GM08714 (cell line): Measurements from ENCODE around the gene ZBTB12.
"Not testable (repeated sequence)": the region's sequence is repeated elsewhere in the genome, so short reads cannot be mapped to it uniquely, and the experiment has no call there.

Source experiments
- H3K4me3 ChIP-seq: fragments of 200-500 bp; sonication (Bioruptor generic); 2 replicates; pipeline ENCODE4 v1.5.1; 2014; ENCODE audit warnings: mild to moderate bottlenecking, low read length, inconsistent platforms
- ZNF274 ChIP-seq: IDR thresholded peaks from 2 replicates; pipeline ENCODE4 v1.6.1; 2012; ENCODE audit warnings: mild to moderate bottlenecking, low read depth, low read length

ZBTB12 gene

DNA sequence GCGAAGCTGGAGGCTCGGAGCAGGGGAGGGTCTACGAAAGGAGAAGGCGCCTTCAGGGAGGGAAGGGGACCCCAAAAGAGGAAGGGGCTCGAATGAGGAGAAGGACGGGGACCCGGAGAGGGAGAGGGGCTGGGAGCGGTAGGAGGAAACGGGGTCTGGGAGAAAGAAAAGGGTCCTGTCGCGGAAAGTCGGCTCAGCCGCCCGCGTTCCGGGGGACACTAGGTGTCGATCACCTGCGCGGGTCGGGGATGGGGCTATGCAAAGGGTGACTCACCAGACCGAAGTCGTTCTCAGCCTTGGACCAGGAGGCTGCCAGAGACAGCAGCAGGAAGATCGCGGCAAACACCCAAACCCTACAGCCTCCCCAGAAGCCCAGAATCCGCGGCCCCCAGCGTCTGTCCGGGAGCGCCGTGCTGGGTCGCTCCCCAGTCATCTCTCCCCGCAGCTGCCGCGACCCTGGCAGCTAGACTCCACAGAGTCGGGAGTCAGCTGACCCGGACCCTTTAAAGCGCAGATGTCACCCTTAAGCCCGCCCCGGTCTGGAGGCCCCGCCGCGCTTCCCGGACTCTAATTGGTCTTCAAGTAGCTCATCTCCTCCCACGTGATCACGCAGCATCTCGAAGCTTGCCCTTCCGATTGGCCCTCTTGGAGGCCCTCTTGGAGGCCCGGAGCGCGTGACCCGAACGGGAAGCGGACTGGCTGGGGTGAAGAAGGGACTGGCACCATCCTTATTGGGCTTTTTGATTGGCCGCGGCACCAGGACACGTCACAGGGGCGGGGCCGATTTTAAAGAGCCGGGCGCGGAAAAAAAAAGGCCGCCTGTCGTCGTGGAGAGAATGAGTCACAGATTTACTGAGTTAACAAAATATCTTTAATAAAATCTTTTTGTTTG is 39.3 kb downstream of the ZBTB12 start, which contains the start of gene NEU1:
TSS of gene NEU1 (minus strand) at position 478 of the 892 bp plus-strand sequence. CDS start at position 433, 45 bp downstream.
- TF ChIP-seq ZNF274, result no peak
- H3K4me3 ChIP-seq, result peak within 1 kb of the TSS; percentile 72

DNA sequence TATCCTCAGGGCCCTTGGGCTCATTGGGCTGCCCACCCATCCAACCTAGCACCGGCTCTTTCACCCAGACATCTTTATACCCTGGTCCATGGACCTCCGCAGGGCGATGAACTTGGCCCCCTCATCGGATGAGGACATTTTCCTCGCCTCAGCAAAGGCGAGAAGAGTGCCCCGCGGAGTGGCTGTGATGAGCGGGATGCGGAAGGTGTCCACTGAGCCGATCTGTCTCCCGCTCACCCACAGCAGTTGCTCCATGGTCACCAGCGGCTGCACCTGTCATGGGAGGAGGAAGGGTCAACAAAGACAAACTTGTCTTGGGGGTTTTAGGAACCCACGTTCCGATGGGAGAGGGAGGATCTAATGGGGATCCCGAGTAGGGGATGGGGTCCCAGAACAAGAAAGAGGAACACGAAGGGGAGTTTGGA is 40.0 kb downstream of the ZBTB12 start:
- TF ChIP-seq ZNF274, result no peak
- H3K4me3 ChIP-seq, result peak overlapping the region; percentile 72

DNA sequence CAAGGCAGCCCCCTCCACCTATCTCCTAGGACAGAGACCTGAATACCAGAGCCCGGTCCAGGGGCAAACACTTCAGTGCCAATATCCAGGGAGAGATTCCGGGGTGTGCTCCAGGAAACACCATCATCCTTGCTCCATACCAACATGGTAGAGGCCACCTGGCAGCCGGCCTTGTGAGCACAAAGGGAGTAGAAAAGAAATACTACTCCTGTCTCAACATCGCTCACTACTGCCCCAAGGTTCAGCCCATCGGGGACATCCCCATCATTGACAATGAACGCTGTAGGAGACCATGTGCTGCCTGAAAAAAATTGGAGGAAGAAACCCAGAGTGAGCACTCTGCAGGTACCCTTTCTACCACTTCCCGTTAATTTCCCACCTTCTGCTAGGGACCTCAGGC is 40.7 kb downstream of the ZBTB12 start:
- no peak for TF ChIP-seq ZNF274
- H3K4me3 ChIP-seq, result no peak overlapping the region

DNA sequence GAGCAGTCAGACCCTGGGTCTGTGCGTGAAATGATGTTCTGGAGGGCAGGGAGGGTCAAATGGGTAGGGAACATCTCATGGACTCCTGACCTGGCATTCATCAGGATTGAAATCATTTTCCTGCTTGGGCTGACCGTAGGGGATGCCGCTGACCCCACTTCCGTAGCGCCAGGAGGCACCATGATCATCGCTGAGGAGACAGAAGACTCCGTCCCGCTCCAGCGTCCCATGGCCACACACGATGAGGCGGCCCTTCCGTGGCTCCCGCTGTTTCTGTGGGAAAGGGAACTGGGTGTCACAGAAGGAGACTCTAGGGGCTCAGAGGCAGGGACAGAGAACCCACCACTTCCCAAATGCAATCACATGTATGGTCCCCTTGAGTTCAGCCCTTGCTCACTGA is 41.5 kb downstream of the ZBTB12 start:
- TF ChIP-seq ZNF274, result no peak
- H3K4me3 ChIP-seq, result no peak overlapping the region

DNA sequence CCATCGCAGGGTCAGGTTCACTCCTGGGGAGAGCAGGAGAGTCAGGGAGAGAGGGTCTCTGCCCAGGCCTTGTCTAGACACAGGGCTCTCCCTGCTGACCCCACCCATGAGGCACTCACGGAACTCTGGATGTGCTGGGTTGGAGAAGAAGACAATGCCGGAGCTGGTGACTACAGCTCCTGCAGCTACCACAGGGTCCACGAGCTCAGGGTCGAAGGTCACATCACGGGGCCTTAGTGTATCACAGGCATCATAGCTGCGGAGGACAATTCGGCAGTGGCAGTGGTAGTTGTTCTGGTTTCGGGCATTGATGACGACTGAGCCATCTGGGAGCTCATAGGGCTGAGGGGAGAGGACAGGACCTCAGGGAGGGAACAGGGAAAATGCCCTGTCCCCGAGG is 42.0 kb downstream of the ZBTB12 start:
- no peak for TF ChIP-seq ZNF274

DNA sequence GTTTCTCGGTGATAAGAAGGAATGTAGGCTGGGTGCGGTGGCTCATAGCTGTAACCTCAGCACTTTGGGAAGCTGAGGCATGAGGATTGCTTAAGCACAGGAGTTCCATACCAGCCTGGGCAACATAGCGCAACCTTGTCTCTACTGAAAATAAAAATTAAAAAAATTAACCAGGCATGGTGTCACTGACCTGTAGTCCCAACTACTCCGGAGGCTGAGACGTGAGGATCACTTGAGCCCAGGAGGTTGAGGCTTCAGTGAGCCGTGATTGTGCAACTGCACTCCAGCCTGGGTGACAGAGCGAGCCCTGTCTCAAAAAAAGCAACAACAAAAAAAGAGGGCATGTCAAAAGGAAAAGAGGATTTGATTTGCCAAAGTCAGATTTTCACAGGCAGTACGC is 43.2 kb downstream of the ZBTB12 start:
- no peak for TF ChIP-seq ZNF274
- no peak overlapping the region for H3K4me3 ChIP-seq

More for the DNA sequence above, 42.0 kb downstream of the ZBTB12 start:
- no peak overlapping the region for H3K4me3 ChIP-seq

DNA sequence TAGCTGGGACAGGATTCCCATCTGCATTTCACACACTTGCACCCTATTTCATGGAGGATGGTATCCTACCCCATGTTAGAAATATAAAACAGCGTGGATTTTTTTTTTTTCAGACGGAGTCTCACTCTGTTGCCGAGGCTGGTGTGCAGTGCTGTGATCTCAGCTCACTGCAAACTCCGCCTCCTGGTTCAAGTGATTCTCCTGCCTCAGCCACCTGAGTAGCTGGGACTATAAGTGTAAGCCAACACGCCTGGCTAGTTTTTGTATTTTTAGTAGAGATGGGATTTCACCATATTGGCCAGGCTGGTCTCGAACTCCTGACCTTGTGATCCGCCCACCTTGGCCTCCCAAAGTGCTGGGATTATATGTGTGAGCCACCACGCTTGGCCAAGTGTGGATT is 44.1 kb downstream of the ZBTB12 start:
- H3K4me3 ChIP-seq, result not testable (repeated sequence)

DNA sequence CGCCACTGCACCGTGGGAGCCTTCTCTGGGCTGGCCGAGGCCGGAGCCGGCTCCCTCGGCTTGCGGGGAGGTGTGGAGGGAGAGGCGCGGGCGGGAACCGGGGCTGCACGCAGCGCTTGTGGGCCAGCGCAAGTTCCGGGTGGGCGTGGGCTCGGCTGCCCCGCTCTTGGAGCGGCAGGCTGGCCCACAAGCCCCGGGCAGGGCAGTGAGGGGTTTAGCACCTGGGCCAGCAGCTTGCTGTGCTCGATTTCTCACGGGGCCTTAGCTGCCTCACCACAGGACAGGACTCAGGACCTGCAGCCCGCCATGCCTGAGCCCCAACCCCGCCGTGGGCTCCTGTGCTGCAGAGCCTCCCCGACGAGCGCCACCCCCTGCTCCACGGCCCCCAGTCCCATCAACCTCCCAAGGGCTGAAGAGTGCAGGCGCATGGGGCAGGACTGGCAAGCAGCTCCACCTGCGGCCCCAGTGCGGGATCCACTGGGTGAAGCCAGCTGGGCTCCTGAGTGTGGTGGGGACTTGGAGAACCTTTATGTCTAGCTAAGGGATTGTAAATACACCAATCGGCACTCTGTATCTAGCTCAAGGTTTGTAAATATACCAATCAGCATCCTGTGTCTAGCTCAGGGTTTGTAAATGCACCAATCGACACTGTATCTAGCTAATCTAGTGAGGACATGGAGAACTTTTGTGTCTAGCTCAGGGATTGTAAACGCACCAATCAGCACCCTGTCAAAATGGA is 49.7 kb downstream of the ZBTB12 start:
- not testable (repeated sequence) for H3K4me3 ChIP-seq

DNA sequence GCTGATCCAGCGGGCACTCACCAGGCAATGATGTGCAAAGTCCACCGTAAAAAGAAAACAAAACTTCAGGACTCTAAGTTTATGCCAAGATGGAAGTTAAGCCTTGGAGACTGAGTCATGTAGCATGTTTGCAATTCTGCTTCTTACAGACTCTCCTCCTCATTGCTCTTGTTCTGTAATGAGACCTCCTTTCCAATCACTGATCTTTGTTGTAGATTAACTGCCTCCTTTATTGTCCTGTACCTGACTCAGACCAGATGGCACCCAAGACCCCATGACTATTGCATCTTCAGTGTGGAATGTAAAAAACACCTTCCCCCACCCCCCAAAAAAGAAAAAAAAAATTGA is 50.4 kb downstream of the ZBTB12 start:
- no peak overlapping the region; the same call in 1 of the 2 replicates for H3K4me3 ChIP-seq
- TF ChIP-seq ZNF274, result no peak

DNA sequence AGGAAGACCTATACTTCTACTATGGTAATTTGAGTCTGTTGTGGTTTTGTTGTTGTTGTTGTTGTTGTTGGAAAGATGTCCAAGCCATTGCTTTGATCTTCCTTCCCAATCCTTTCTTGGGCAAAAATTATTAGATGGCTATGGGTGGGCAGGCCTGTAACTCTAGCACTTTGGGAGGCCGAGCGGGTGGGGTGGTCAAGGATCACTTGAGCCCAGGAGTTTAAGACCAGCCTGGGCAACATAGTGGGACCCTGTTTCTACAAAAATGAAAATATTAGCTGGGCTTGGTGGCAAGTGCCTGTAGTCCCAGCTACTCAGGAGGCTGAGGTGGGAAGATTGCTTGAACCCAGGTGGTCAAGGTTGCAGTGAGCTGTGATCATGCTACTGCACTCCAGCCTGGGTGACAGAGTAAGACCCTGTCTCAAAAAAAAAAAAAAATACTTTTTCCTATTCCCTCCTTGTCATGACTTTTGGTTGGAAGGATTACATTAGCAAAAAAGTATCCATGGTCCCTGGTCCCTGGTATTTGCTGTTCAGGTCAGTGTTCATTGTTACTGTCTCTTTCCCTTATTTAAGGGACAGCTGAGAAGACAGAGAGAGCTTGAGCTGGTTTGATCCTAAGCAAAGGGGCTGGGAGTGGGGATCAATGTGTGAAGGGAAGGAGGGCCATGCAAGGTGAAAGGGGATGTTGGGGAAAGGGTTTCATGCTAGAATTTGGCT is 51.0 kb downstream of the ZBTB12 start:
- no peak for TF ChIP-seq ZNF274
- no peak overlapping the region for H3K4me3 ChIP-seq
